Stimulated activated CD8-positive, alpha-beta memory T cell treated with anti-CD3 and anti-CD28 coated beads, Interleukin-4, amount 100 ng/mL, for 24 hours (primary cell): ENCODE results near the gene ZCCHC2.

ENCODE experiments used
- DNase-seq: peaks from one replicate; pipeline ENCODE4 v3.0.0-alpha.2; 2020; ENCODE audit warnings: low read depth

ZCCHC2 gene

DNA sequence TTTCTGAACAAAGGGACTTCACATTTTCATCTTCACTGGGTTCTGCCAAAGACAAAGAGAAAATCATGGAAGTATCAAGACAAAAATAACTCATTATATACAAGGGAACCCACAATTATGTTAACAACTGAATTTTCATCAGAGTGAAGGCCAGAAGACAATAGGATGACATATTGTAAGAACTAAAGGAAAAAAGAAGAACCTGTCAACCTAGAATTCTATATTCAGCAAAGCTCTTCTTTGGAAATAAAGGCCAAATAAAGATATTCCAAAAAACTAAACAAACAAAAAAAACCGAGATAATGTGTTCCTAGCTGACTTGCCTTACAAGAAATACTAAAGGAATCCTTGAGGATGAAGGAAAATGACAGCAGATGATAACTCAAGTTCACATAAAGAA, 10.3 kb upstream of the ZCCHC2 start:
- no peak for DNase-seq

DNA sequence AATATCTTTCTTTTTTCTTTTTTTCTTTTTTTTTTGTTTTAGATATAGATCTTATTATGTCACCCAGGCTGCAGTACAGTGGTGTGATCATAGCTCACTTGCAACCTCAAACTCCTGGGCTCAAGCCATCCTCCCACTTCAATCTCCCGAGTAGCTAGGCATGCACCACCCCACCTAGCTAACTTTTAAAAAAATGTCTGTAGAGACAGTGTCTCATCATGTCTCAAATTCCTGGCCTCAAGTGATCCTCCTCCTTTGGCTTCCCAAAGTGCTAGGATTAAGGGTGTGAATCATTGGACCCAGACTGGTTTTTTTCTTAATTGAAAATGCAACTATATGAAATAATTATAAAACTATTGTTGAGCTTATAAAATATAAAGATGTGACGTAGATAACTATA, 9.8 kb upstream of the ZCCHC2 start:
- DNase-seq: no peak

DNA sequence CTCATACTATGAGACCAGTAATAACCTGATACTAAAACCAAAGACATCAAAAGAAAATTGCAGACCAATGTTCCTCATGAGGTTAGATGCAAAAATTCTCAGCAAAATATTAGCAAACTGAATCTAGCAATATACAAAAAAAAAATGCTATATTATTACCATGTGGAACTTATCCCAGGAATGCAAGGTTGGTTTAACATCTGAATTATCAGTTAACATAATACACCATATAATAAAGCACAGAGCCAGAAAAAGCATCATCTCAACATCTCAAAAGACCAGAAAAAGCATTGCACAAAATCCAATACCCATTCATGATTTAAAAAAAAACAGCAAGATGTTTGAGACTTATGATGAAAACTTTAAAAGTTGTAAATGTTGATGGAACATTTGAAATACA, 8.3 kb upstream of the ZCCHC2 start:
- DNase-seq: no peak

GRCh38 chr18:62516242-62516641, 6.6 kb upstream of the ZCCHC2 start:
- DNase-seq: no peak

GRCh38 chr18:62518460-62519375, 4.1 kb upstream of the ZCCHC2 start:
- DNase-seq: no peak

- DNase-seq: no peak
Measured at GRCh38 chr18:62519684-62520083, 3.1 kb upstream of the ZCCHC2 start.

- no peak for DNase-seq
Measured at GRCh38 chr18:62521082-62521481, 1.7 kb upstream of the ZCCHC2 start.

DNA sequence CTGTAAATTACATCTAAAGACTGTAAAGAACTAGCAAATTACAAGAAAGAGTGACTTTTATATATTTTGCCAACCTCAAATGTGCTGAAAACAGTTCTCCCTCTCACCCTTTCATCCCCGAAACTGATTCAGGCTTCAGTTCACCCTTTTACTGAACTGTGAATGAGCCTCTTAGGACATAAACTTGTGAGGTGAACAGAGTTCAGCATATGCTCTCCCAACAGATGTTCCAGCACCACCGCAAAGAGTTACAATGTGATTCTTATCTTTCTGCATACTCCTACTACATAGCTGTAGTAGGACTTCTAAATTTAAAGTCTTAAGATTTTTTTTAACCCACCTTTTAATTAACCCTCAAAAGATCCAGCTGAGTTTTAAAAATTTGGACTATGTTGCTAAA, 1.2 kb upstream of the ZCCHC2 start:
- no peak for DNase-seq

- DNase-seq: no peak
Measured at GRCh38 chr18:62522178-62522503, 684 bp upstream of the ZCCHC2 start.

DNA sequence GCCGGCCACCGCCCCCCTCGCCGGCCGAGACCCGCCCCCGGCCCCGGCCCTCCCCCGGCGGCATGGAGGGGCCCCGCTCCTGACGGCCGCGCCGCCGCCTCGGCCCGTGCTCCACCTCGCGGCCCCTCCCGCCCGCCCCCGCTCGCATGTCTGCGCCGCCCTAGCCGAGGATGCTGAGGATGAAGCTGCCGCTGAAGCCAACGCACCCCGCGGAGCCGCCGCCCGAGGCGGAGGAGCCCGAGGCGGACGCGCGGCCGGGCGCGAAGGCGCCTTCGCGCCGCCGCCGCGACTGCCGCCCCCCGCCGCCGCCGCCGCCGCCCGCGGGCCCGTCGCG, 397 bp downstream of the ZCCHC2 start:
- DNase-seq: no peak

- DNase-seq: peak; percentile 38
Measured at GRCh38 chr18:62523631-62524439, 1.0 kb downstream of the ZCCHC2 start.

GRCh38 chr18:62524440-62525200, 1.8 kb downstream of the ZCCHC2 start:
- DNase-seq: peak; percentile 44

DNA sequence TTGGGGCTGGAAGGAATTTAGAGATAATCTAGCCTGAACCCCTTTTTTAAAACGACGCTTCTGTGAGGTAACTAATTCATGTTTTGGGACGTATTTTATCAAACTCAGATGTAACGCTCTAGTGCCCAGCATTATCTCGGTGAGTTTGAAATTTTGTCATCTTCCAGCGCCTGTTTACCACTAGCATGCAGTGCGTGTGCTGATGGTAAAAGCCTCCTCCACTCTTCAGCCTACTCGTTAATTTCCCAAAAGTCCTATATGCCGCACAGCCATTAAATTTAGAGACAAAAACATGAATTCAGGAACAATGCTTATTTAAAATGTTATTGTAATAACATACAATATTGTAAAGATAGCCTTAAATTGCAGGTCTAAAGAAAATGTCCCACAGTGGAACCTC, 2.8 kb downstream of the ZCCHC2 start:
- no peak for DNase-seq

- DNase-seq: peak; percentile 64
Measured at GRCh38 chr18:62526098-62527025, 3.5 kb downstream of the ZCCHC2 start.

GRCh38 chr18:62529597-62529996, 6.8 kb downstream of the ZCCHC2 start:
- DNase-seq: no peak

- no peak for DNase-seq
Measured at GRCh38 chr18:62531078-62531477, 8.3 kb downstream of the ZCCHC2 start.

DNA sequence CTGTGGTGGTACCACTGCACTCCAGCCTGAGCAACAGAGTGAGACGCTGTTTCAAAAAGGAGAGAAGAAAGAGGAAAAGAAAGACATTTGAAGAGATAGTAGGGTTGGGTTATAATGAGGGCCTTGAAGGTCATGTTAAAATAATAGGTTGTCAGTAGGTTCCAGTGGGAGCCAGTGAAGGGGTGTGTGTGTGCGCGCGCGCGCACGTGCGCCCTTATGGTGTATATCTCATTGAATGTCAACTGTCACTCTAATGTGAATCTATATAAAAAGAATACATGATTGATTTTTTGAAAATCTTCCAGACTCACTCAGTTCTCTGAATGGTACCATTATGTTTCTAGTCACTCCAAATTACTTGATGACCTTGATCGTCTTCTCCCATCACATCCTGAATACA, 9.1 kb downstream of the ZCCHC2 start:
- DNase-seq: no peak

DNA sequence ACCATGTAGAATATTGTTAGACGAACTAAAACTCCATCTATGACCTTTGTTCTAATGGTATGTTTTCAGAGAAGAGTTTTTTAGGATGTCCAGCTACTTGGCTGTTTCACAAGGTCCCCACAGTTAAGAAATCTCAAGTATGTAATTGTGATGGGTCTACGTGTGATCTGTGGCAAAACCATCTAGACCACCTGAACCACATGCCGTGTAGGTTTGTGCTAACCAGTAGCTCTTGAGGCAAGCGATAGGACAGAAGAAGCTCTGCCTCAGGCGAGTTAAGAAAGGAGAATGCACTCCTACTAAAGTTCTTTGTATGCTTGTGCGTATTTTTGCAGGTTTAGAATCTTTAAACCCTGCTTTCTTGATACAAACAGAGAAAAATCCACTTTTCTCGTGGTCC, 13.2 kb downstream of the ZCCHC2 start:
- no peak for DNase-seq

DNA sequence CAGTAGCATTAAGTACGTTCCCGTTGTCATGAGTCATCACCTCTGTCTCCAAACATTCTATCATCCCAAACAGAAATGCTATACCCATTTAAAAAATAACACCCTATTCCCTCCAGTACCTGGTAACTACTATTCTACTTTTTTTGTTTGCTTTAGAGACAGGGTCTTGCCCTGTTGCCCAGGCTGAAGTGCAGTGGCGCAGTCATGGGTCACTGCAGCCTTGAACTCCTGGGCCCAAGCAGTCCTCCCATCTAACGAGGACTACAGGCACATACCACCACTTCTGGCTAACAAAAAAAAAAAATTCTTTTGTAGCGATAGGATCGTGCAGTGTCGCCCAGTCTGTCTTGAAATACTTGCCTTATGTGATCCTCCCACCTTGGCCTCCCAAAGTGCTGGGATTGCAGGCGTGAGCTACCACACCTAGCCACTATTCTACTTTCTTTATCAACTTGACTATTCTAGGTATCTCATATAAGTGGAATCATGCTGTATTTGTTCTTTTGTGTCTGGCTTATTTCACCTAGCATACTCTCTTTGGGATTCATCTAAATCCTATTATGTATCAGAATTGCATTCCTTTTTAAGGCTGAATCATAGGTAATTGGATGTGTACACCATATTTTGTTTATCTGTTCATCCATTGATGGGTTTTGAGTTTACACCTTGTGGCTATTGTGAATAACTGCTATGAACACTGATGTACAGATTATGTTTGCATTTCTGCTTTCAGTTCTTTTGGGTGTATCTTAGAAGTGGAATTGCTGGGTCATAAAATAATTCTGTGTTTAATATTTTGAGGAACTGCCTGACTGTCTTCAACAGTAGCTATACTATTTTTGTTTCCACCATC, 14.4 kb downstream of the ZCCHC2 start:
- no peak for DNase-seq

DNA sequence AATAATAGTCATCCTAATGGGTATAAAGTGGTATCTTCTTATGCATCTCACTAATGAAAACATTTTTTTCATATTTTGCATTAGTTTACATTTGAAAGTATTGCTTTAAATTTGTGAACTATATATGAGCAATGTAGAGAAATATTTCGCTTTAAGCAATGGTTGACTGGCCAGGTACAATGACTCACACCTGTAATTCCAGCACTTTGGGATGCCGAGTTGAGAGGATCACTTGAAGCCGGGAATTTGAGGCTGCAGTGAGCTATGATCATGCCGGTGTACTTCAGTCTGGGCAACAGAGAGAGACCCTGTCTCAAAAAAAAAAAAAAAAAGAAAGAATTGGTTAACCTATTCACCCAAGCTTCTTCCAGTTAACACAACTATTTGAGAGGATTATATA, 15.1 kb downstream of the ZCCHC2 start:
- no peak for DNase-seq

GRCh38 chr18:62538881-62539280, 16.1 kb downstream of the ZCCHC2 start:
- DNase-seq: no peak
